PC-3 (cell line): ENCODE results near the gene MBLAC1. TPM values are rescaled to one million over a fixed set of nuclear protein-coding genes. Genes with fewer than 3 reads are reported as not detected.

Experiments used
- ATAC-seq: fragments of 200-7000 bp; cut with Tn5 transposase; 2 replicates; pipeline ENCODE4 v1.9.1; 2020; ENCODE audit warnings: mild to moderate bottlenecking, moderate library complexity
- BruUV-seq: library from RNA; stranded (reverse); fragments of 400-500 nt; replicated peaks from 2 replicates; lab custom pipeline; 2021; lab: Mats Ljungman, UMichigan
- CTCF ChIA-PET: fragments of 300-600 bp; sonication (Branson Sonifier 250); formaldehyde crosslinking; loops from one replicate; lab custom pipeline; 2022; ENCODE audit warnings: antibody characterized with exemption; lab: Charles Lee
- POLR2A ChIA-PET: fragments of 300-600 bp; sonication (Branson Sonifier 250); formaldehyde crosslinking; loops from one replicate; lab custom pipeline; 2022; ENCODE audit warnings: antibody characterized with exemption; ENCODE audit not compliant: unreplicated experiment; lab: Charles Lee
- DNase-seq: peaks from one replicate; pipeline ENCODE4 v3.0.0-alpha.2; 2015
- H2AFZ ChIP-seq: fragments of 300-600 bp; sonication (generic); 2 replicates; pipeline ENCODE4 v1.6.0; 2016; ENCODE audit warnings: antibody characterized with exemption, low read length
- H3F3A ChIP-seq: fragments of 300-600 bp; sonication (generic); one replicate; pipeline ENCODE4 v1.6.0; 2017; ENCODE audit warnings: antibody characterized with exemption, low read length, control low read depth, mild to moderate bottlenecking; ENCODE audit not compliant: unreplicated experiment
- H3K27ac ChIP-seq: fragments of 300-600 bp; sonication (generic); 2 replicates; pipeline ENCODE4 v1.5.1; 2016; ENCODE audit warnings: mild to moderate bottlenecking, low read length
- H3K27me3 ChIP-seq: fragments of 300-600 bp; sonication (generic); 2 replicates; pipeline ENCODE4 v1.6.1; 2016; ENCODE audit warnings: low read length, mixed read lengths
- H3K36me3 ChIP-seq: fragments of 300-600 bp; sonication (generic); 2 replicates; pipeline ENCODE4 v1.6.1; 2016; ENCODE audit warnings: low read depth, mixed run types, low read length, mixed read lengths
- H3K4me1 ChIP-seq: fragments of 300-600 bp; sonication (generic); 2 replicates; pipeline ENCODE4 v1.5.1; 2016; ENCODE audit warnings: low read length; ENCODE audit not compliant: insufficient read depth
- H3K4me2 ChIP-seq: fragments of 300-600 bp; sonication (generic); 2 replicates; pipeline ENCODE4 v1.6.0; 2016; ENCODE audit warnings: low read length
- H3K4me3 ChIP-seq: fragments of 300-600 bp; sonication (generic); 2 replicates; pipeline ENCODE4 v1.5.1; 2016; ENCODE audit warnings: mild to moderate bottlenecking, low read length, mixed read lengths
- H3K79me2 ChIP-seq: fragments of 300-600 bp; sonication (generic); 2 replicates; pipeline ENCODE4 v1.6.1; 2017; ENCODE audit warnings: low read length, mixed read lengths
- H3K9ac ChIP-seq: fragments of 300-600 bp; sonication (generic); 2 replicates; pipeline ENCODE4 v1.6.0; 2016; ENCODE audit warnings: mild to moderate bottlenecking, low read length
- H3K9me2 ChIP-seq: fragments of 300-600 bp; sonication (generic); replicated peaks from 2 replicates; pipeline ENCODE4 v1.6.1; 2016; ENCODE audit warnings: mixed run types, low read length, mixed read lengths
- H3K9me3 ChIP-seq: fragments of 300-600 bp; sonication (generic); 2 replicates; pipeline ENCODE4 v1.6.1; 2016; ENCODE audit warnings: low read length, mixed read lengths
- H4K20me1 ChIP-seq: fragments of 300-600 bp; sonication (generic); 2 replicates; pipeline ENCODE4 v1.6.1; 2016; ENCODE audit warnings: low read length, mixed read lengths
- EZH2 ChIP-seq: fragments of 300-600 bp; sonication (generic); IDR thresholded peaks from one replicate; pipeline ENCODE4 v1.6.1; 2017; ENCODE audit warnings: antibody characterized with exemption, mild to moderate bottlenecking, low read length; ENCODE audit not compliant: unreplicated experiment
- EZH2phosphoT487 ChIP-seq: fragments of 300-600 bp; sonication (generic); IDR thresholded peaks from 2 replicates; pipeline ENCODE4 v1.6.1; 2018; ENCODE audit warnings: mild to moderate bottlenecking, antibody characterized with exemption, low read length, borderline replicate concordance
- intact Hi-C: fragments of 100-400 bp; cut with micrococcal nuclease; formaldehyde crosslinking; loops from 2 replicates; pipeline ENCODE4 v1.9.0; 2023
- total RNA-seq: library from RNA; depleted of rRNA; stranded (reverse); fragments of >200 nt; gene quantifications from 2 replicates; pipeline ENCODE4 v1.2.3, GENCODE V29; 2014
- TF ChIP-seq, protein P1 (sequence below): fragments of 300-600 bp; sonication (generic); conservative IDR thresholded peaks from 2 replicates; pipeline ENCODE4 v1.5.1; 2017; ENCODE audit warnings: antibody characterized with exemption, low read depth, mild to moderate bottlenecking, low read length

Gene MBLAC1
- total RNA-seq, 1 experiment from 2014 or later = 2.7 TPM

DNA sequence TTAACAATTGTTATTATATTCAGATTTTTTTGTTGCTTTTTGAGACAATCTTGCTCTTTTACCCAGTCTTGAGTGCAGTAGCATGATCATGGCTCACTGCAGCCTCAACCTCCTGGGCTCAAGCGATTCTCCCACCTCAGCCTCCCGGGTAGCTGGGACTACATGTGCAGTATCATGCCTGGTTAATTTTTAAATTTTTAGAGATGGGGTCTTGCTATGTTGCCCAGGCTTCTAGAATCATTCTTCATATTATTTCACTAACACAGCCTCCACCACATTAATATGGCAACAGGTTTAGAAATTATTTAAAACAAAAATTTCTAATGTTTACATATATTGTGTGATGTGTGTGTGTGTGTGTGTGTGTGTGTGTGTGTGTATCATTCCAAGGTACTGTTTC, 20.5 kb downstream of the MBLAC1 start:
- POLR2A ChIA-PET = no interaction called here
- ATAC-seq = no peak

DNA sequence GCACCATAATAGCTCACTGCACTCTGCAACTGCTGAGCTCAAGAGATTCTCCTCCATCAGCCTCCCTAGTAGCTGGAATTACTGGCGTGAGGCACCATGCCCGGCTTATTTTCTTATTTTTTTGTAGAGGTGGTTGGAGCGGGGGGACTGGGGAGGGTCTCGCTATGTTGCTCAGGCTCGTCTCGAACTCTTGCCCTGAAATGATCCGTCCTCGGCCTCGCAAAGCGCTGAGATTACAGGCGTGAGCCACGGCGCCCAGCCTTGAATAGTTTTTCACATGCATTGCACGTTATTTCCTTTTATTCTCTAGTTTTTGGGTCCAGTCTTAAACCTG, 21.4 kb downstream of the MBLAC1 start:
- BruUV-seq = TSS peak; percentile 77
- Histone ChIP-seq H3K27me3 (no peaks in the 10 kb centered on the region), H3K79me2 (peaks cover 20% of the 10 kb centered on the region), H4K20me1 (no peaks in the 10 kb centered on the region), H3K4me2 (peak overlapping the region; percentile 88), H3F3A (no peaks in the 10 kb centered on the region), H2AFZ (peak overlapping the region; percentile 94), H3K9me2 (no peaks in the 10 kb centered on the region), H3K4me1 (peaks cover 14% of the 10 kb centered on the region; the same call in 1 of the 2 replicates), H3K36me3 (no peaks in the 10 kb centered on the region), H3K4me3 (peak overlapping the region; percentile 88), H3K9ac (peak overlapping the region; percentile 52), H3K27ac (0 out of 2 replicates have a peak overlapping the region, but pooled peaks have one; percentile 3), H3K9me3 (no peaks in the 10 kb centered on the region)
- POLR2A ChIA-PET = interaction anchor here (0.6 to 0.7 kb wide), 2 partner anchors 22 to 727 kb away, joined by 3 to 6 read pairs; partner anchors contain the start of gene SRRT
- ATAC-seq (no peak), DNase-seq (no peak)
- TF ChIP-seq EZH2phosphoT487 = no peak
- no peak for TF ChIP-seq EZH2
- TF ChIP-seq, protein P1, sequence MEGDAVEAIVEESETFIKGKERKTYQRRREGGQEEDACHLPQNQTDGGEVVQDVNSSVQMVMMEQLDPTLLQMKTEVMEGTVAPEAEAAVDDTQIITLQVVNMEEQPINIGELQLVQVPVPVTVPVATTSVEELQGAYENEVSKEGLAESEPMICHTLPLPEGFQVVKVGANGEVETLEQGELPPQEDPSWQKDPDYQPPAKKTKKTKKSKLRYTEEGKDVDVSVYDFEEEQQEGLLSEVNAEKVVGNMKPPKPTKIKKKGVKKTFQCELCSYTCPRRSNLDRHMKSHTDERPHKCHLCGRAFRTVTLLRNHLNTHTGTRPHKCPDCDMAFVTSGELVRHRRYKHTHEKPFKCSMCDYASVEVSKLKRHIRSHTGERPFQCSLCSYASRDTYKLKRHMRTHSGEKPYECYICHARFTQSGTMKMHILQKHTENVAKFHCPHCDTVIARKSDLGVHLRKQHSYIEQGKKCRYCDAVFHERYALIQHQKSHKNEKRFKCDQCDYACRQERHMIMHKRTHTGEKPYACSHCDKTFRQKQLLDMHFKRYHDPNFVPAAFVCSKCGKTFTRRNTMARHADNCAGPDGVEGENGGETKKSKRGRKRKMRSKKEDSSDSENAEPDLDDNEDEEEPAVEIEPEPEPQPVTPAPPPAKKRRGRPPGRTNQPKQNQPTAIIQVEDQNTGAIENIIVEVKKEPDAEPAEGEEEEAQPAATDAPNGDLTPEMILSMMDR = no peak
- intact Hi-C loops = no loop called here
- CTCF ChIA-PET = no interaction called here

More for the DNA sequence above, 20.5 kb downstream of the MBLAC1 start:
- Histone ChIP-seq H3K79me2 (peaks cover 20% of the 10 kb centered on the region), H2AFZ (no peak overlapping the region), H3K36me3 (no peaks in the 10 kb centered on the region), H3F3A (no peaks in the 10 kb centered on the region), H3K27me3 (no peaks in the 10 kb centered on the region), H3K4me1 (peaks cover 14% of the 10 kb centered on the region; the same call in 1 of the 2 replicates), H3K9me2 (no peaks in the 10 kb centered on the region), H3K27ac (no peak overlapping the region), H4K20me1 (no peaks in the 10 kb centered on the region), H3K9me3 (no peaks in the 10 kb centered on the region), H3K4me3 (no peak overlapping the region), H3K9ac (no peak overlapping the region), H3K4me2 (no peak overlapping the region)
- no TSS peak for BruUV-seq
- intact Hi-C loops = no loop called here
- CTCF ChIA-PET = no interaction called here
- TF ChIP-seq, protein P1 = no peak
- TF ChIP-seq EZH2 (no peak), EZH2phosphoT487 (no peak)
- DNase-seq = no peak

DNA sequence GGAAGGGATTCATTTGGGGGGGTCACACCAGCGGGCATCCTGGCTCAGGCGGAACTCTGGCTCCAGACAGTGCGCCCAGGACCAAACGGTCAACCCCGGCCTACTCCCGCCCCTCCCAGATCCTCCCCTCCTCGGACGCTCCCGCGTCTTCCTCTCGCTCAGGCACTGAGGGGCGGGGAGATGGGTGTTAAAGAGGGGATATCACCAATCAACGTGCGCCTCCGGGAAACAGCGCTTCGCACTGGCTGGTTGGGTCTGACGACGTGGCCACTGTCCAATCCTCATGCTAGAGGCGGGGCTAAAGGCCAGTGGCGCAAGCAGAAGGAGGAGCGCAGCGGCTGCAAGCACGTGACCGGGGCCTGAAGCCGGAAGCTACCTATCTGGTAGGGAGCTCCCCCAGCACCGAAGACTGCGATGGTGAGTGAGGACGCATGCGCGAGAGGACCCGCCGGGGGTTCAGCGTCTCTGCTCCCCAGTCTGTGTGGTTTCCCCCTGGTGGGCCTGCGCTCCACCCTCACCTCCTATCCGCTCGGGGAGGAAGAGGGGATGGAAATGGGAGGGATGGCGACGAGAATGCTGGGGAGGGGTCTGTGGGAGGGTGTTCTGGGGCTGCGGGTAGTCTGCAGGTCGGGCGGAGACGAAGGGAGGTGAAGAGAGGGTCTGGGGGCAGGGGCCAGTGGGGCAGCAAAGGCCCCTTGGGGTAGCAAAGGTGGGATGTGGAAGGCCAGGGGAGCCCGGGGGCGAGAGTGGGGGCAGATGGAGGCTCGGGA, 22.0 kb downstream of the MBLAC1 start, which contains the start of gene LAMTOR4:
Gene LAMTOR4 (plus strand): TSS at position 360 of the 770 bp plus-strand sequence. CDS start 55 bp downstream, at position 415.
- no peaks in the 10 kb centered on the region for H3K36me3 ChIP-seq
- TF ChIP-seq EZH2phosphoT487 (no peak), EZH2 (no peak)
- TF ChIP-seq, protein P1 = no peak
- intact Hi-C loops = no loop called here
- peaks cover 14% of the 10 kb centered on the region; the same call in 1 of the 2 replicates for H3K4me1 ChIP-seq
- DNase-seq = peak; percentile 98
- H3K9me3 ChIP-seq = no peaks in the 10 kb centered on the region
- peaks cover 20% of the 10 kb centered on the region for H3K79me2 ChIP-seq
- no TSS peak for BruUV-seq
- H3K27me3 ChIP-seq = no peaks in the 10 kb centered on the region
- POLR2A ChIA-PET = interaction anchor here (0.6 to 0.7 kb wide), 2 partner anchors 22 to 726 kb away, joined by 3 to 6 read pairs; partner anchors contain the start of gene SRRT
- H2AFZ ChIP-seq = peak within 1 kb of the TSS; percentile 94
- CTCF ChIA-PET = no interaction called here
- no peaks in the 10 kb centered on the region for H3K9me2 ChIP-seq
- H3K27ac ChIP-seq = 0 out of 2 replicates have a peak within 1 kb of the TSS, but pooled peaks have one; percentile 3
- H3K4me2 ChIP-seq = peak within 1 kb of the TSS; percentile 90
- ATAC-seq = peak; percentile 97
- H3F3A ChIP-seq = no peaks in the 10 kb centered on the region
- no peaks in the 10 kb centered on the region for H4K20me1 ChIP-seq
- peak within 1 kb of the TSS; percentile 88 for H3K4me3 ChIP-seq
- H3K9ac ChIP-seq = peak within 1 kb of the TSS; percentile 88
